H9 (cell line): ENCODE measurements around the gene INSL3. TPM values are rescaled to one million over a fixed set of nuclear protein-coding genes. Genes with fewer than 3 reads are reported as not detected.

Experiments used
- DNase-seq: peaks from one replicate; pipeline ENCODE4 v3.0.0-alpha.2; 2017
- H2AFZ ChIP-seq: one replicate; pipeline ENCODE4 v1.6.1; 2013; ENCODE audit warnings: mild to moderate bottlenecking, low read length, control low read depth, moderate library complexity
- H2AK5ac ChIP-seq: 2 replicates; pipeline ENCODE4 v1.6.1; 2013; ENCODE audit warnings: low read length, control low read depth, mixed read lengths; ENCODE audit not compliant: insufficient read length
- H2BK120ac ChIP-seq: one replicate; pipeline ENCODE4 v1.6.1; 2013; ENCODE audit warnings: low read depth, mild to moderate bottlenecking, low read length, control low read depth, inconsistent platforms; ENCODE audit not compliant: poor library complexity, severe bottlenecking
- H2BK12ac ChIP-seq: 2 replicates; pipeline ENCODE4 v1.6.1; 2013; ENCODE audit warnings: low read length, control low read depth, mixed read lengths, low read depth; ENCODE audit not compliant: insufficient read length
- H2BK15ac ChIP-seq: 2 replicates; pipeline ENCODE4 v1.6.1; 2013; ENCODE audit warnings: low read depth, low read length, control low read depth
- H2BK20ac ChIP-seq: one replicate; pipeline ENCODE4 v1.6.1; 2013; ENCODE audit warnings: low read depth, mild to moderate bottlenecking, low read length, control low read depth, inconsistent platforms; ENCODE audit not compliant: poor library complexity, severe bottlenecking
- H2BK5ac ChIP-seq: 2 replicates; pipeline ENCODE4 v1.6.1; 2013; ENCODE audit warnings: low read length, control low read depth, mixed read lengths; ENCODE audit not compliant: insufficient read length
- H3K14ac ChIP-seq: 2 replicates; pipeline ENCODE4 v1.6.1; 2013; ENCODE audit warnings: low read length, control low read depth; ENCODE audit not compliant: insufficient read depth
- H3K18ac ChIP-seq: 2 replicates; pipeline ENCODE4 v1.6.1; 2013; ENCODE audit warnings: low read depth, mild to moderate bottlenecking, mixed read lengths, low read length, control low read depth; ENCODE audit not compliant: insufficient read length
- H3K23ac ChIP-seq: 2 replicates; pipeline ENCODE4 v1.6.1; 2013; ENCODE audit warnings: low read length, control low read depth, mixed read lengths, low read depth; ENCODE audit not compliant: insufficient read length
- H3K23me2 ChIP-seq: 2 replicates; pipeline ENCODE4 v1.6.1; 2013; ENCODE audit warnings: low read depth, mild to moderate bottlenecking, mixed read lengths, low read length, control low read depth; ENCODE audit not compliant: insufficient read length, poor library complexity, severe bottlenecking
- H3K27ac ChIP-seq: 2 replicates; pipeline ENCODE4 v1.5.1; 2013; ENCODE audit warnings: low read length, control low read depth, mixed read lengths, low read depth; ENCODE audit not compliant: insufficient read length
- H3K27me3 ChIP-seq: 2 replicates; pipeline ENCODE4 v1.6.1; 2013; ENCODE audit warnings: low read length, control low read depth, inconsistent platforms; ENCODE audit not compliant: insufficient read depth
- H3K4ac ChIP-seq: 2 replicates; pipeline ENCODE4 v1.6.1; 2013; ENCODE audit warnings: low read depth, mild to moderate bottlenecking, control low read depth, inconsistent platforms, low read length, moderate library complexity
- H3K4me1 ChIP-seq: 2 replicates; pipeline ENCODE4 v1.6.1; 2013; ENCODE audit warnings: low read length, control low read depth, inconsistent platforms; ENCODE audit not compliant: insufficient read depth
- H3K4me2 ChIP-seq: 2 replicates; pipeline ENCODE4 v1.6.1; 2013; ENCODE audit warnings: low read length, control low read depth, mixed read lengths; ENCODE audit not compliant: insufficient read length, insufficient read depth
- H3K56ac ChIP-seq: 2 replicates; pipeline ENCODE4 v1.6.1; 2013; ENCODE audit warnings: low read depth, mild to moderate bottlenecking, mixed read lengths, low read length, control low read depth; ENCODE audit not compliant: insufficient read length
- H3K79me1 ChIP-seq: 2 replicates; pipeline ENCODE4 v1.6.1; 2013; ENCODE audit warnings: low read depth, mild to moderate bottlenecking, moderate library complexity, low read length, control low read depth, inconsistent platforms; ENCODE audit not compliant: insufficient read depth, poor library complexity, severe bottlenecking
- H3K79me2 ChIP-seq: 2 replicates; pipeline ENCODE4 v1.6.1; 2013; ENCODE audit warnings: low read length, control low read depth, inconsistent platforms; ENCODE audit not compliant: insufficient read depth
- H3K9ac ChIP-seq: 2 replicates; pipeline ENCODE4 v1.6.1; 2013; ENCODE audit warnings: low read length, control low read depth, mixed read lengths; ENCODE audit not compliant: insufficient read length; ENCODE audit errors: extremely low read depth
- H3K9me3 ChIP-seq: one replicate; pipeline ENCODE4 v1.6.1; 2013; ENCODE audit warnings: low read depth, low read length, inconsistent platforms; ENCODE audit not compliant: control insufficient read depth
- H3T11ph ChIP-seq: one replicate; pipeline ENCODE4 v1.6.1; 2013; ENCODE audit warnings: mild to moderate bottlenecking, low read length, control low read depth, inconsistent platforms
- H4K20me1 ChIP-seq: one replicate; pipeline ENCODE4 v1.6.1; 2013; ENCODE audit not compliant: control insufficient read depth, insufficient read length, insufficient read depth
- H4K5ac ChIP-seq: 2 replicates; pipeline ENCODE4 v1.6.1; 2013; ENCODE audit warnings: low read depth, mild to moderate bottlenecking, mixed read lengths, low read length, control low read depth; ENCODE audit not compliant: insufficient read length
- H4K8ac ChIP-seq: replicated peaks from 2 replicates; pipeline ENCODE4 v1.6.1; 2013; ENCODE audit warnings: low read length, control low read depth, mixed read lengths, low read depth; ENCODE audit not compliant: insufficient read length
- H4K91ac ChIP-seq: 2 replicates; pipeline ENCODE4 v1.6.1; 2013; ENCODE audit warnings: low read depth, mild to moderate bottlenecking, moderate library complexity, mixed read lengths, low read length, control low read depth; ENCODE audit not compliant: insufficient read length
- H3K27ac Mint-ChIP-seq, 3 experiments: 2 replicates in 2 of 3; 3 replicates in 1 of 3; pipeline ENCODE4 v1.8.0; 2020 to 2021; ENCODE audit warnings: mixed read lengths in 3 of 3, mild to moderate bottlenecking in 1 of 3, moderate library complexity in 1 of 3
- H3K27me3 Mint-ChIP-seq: 2 replicates; pipeline ENCODE4 v1.8.0; 2021; ENCODE audit warnings: low read depth, mild to moderate bottlenecking, moderate library complexity, mixed read lengths
- H3K36me3 Mint-ChIP-seq, 3 experiments: 2 replicates in 2 of 3; 3 replicates in 1 of 3; pipeline ENCODE4 v1.8.0; 2020 to 2021; ENCODE audit warnings: low read depth in 3 of 3, mixed read lengths in 3 of 3; ENCODE audit not compliant: insufficient read depth in 1 of 3
- H3K4me1 Mint-ChIP-seq, 2 experiments: 2 replicates each; pipeline ENCODE4 v1.8.0; 2020; ENCODE audit warnings: mixed read lengths in 2 of 2
- H3K4me3 Mint-ChIP-seq, 2 experiments: 2 replicates in 1 of 2; 3 replicates in 1 of 2; pipeline ENCODE4 v1.8.0; 2020 to 2021; ENCODE audit warnings: mild to moderate bottlenecking in 2 of 2, mixed read lengths in 2 of 2, moderate library complexity in 1 of 2
- H3K9me3 Mint-ChIP-seq, 2 experiments: 2 replicates in 1 of 2; 3 replicates in 1 of 2; pipeline ENCODE4 v1.8.0; 2020; ENCODE audit warnings: mild to moderate bottlenecking in 2 of 2, mixed read lengths in 2 of 2, moderate library complexity in 1 of 2
- WGBS: extraction: QIAGEN DNeasy Blood & Tissue Kit; methylation state at CpG from one replicate; pipeline ENCODE4 v1.1.7; 2013; ENCODE audit warnings: missing lambda C conversion rate, low lambda C conversion rate, mixed read lengths; ENCODE audit not compliant: insufficient read length; ENCODE audit errors: extremely low coverage; 5-methylcytosine and 5-hydroxymethylcytosine counted together
- total RNA-seq: library from RNA; stranded (reverse); gene quantifications from 2 replicates; pipeline ENCODE4 v1.2.1, GENCODE V29; 2021
- TF ChIP-seq, protein P1 (sequence below): fragments of 200-600 bp; sonication (generic); conservative IDR thresholded peaks from 3 replicates; pipeline ENCODE4 v1.8.0; 2021; ENCODE audit warnings: antibody characterized with exemption, mild to moderate bottlenecking

The INSL3 gene
- total RNA-seq, 1 experiment from 2014 or later = 0.63 TPM

DNA sequence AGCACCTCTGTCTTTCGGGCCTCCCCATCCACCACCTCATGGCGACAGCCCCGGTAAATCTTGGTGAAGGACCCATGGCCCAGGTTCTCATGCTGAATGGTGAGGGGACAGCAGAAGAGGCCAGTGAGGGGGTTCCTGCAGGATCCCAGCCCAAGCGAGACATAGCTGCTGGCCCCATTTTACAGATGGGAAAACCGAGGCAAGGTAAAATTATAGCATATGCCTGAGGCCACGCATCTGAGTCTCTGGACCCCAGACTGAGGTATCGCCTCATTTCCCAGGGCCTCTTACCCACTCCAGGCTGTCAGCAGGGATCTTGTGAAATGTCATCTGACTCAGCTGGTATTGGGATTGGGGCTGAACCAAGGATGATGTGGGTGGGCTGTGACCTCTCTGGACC is 16.7 kb upstream of the INSL3 start:
- Mint-ChIP-seq H3K27me3 (peaks cover 39% of the 10 kb centered on the region), H3K36me3 (no peaks in the 10 kb centered on the region), H3K27ac (no peak overlapping the region; a peak in 1 of 7 replicates), H3K4me1 (peaks cover 27 to 30% of the 10 kb centered on the region in 2 experiments), H3K4me3 (no peak overlapping the region), H3K9me3 (no peaks in the 10 kb centered on the region; a peak in 1 of 5 replicates)
- DNase-seq = no peak
- TF ChIP-seq, protein P1, sequence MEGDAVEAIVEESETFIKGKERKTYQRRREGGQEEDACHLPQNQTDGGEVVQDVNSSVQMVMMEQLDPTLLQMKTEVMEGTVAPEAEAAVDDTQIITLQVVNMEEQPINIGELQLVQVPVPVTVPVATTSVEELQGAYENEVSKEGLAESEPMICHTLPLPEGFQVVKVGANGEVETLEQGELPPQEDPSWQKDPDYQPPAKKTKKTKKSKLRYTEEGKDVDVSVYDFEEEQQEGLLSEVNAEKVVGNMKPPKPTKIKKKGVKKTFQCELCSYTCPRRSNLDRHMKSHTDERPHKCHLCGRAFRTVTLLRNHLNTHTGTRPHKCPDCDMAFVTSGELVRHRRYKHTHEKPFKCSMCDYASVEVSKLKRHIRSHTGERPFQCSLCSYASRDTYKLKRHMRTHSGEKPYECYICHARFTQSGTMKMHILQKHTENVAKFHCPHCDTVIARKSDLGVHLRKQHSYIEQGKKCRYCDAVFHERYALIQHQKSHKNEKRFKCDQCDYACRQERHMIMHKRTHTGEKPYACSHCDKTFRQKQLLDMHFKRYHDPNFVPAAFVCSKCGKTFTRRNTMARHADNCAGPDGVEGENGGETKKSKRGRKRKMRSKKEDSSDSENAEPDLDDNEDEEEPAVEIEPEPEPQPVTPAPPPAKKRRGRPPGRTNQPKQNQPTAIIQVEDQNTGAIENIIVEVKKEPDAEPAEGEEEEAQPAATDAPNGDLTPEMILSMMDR = no peak
- Histone ChIP-seq H3K4me1 (no peaks in the 10 kb centered on the region; the same call in 1 of the 2 replicates), H3K4ac (no peak overlapping the region), H3K79me1 (no peaks in the 10 kb centered on the region), H2BK12ac (no peak overlapping the region), H2BK5ac (no peak overlapping the region), H3K18ac (no peak overlapping the region), H3K56ac (no peak overlapping the region), H4K20me1 (no peaks in the 10 kb centered on the region), H4K8ac (no peak overlapping the region), H3K9ac (no peak overlapping the region), H3K4me2 (no peak overlapping the region), H3K27ac (no peak overlapping the region), H3K23ac (no peak overlapping the region), H2BK20ac (no peak overlapping the region), H2AK5ac (no peak overlapping the region), H3K14ac (no peak overlapping the region), H3K79me2 (no peaks in the 10 kb centered on the region), H2BK120ac (no peak overlapping the region), H3K23me2 (peaks cover 9% of the 10 kb centered on the region), H4K91ac (no peak overlapping the region), H3K27me3 (no peaks in the 10 kb centered on the region), H3T11ph (no peak overlapping the region), H3K9me3 (no peaks in the 10 kb centered on the region), H2AFZ (no peak overlapping the region), H2BK15ac (no peak overlapping the region), H4K5ac (no peak overlapping the region)
- no CpG with 5 or more reads among the region's 7 CpGs for WGBS
